ENCODE results near the gene FARS2.

- no peak for TF ChIP-seq CTCF (IDR thresholded peaks at IDR 0.05)
- TF ChIP-seq MAX (CRISPR knock-in tag; IDR thresholded peaks at IDR 0.05) = no peak
- TF ChIP-seq, protein P1, sequence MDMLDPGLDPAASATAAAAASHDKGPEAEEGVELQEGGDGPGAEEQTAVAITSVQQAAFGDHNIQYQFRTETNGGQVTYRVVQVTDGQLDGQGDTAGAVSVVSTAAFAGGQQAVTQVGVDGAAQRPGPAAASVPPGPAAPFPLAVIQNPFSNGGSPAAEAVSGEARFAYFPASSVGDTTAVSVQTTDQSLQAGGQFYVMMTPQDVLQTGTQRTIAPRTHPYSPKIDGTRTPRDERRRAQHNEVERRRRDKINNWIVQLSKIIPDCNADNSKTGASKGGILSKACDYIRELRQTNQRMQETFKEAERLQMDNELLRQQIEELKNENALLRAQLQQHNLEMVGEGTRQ (CRISPR knock-in tag; IDR thresholded peaks at IDR 0.05) = no peak
- no peak for TF ChIP-seq ZNF138 (CRISPR knock-in tag; conservative IDR thresholded peaks at IDR 0.05)
- no peak for TF ChIP-seq E2F4 (CRISPR knock-in tag; IDR thresholded peaks at IDR 0.05; ENCODE audit: borderline replicate concordance, low read depth)
- no peak for TF ChIP-seq ZNF423 (CRISPR knock-in tag; IDR thresholded peaks at IDR 0.05)
- no peak for TF ChIP-seq FOXJ3 (CRISPR knock-in tag; IDR thresholded peaks at IDR 0.05; ENCODE audit: borderline replicate concordance)
Observed at GRCh38 chr6:5266423-5266822, 5.1 kb downstream of the FARS2 start.

Data from WTC11 (cell line).